GM18498 (cell line): ENCODE results near the gene OR7G3.
A peak's percentile ranks its signal among the peaks of the same experiment; 100 is the strongest.

Experiments used
- ATAC-seq: cut with Tn5 transposase; IDR thresholded peaks from one replicate; pipeline ENCODE4 v1.9.1; 2021; ENCODE audit warnings: mild to moderate bottlenecking, moderate library complexity; ENCODE audit not compliant: unreplicated experiment

The OR7G3 gene

DNA sequence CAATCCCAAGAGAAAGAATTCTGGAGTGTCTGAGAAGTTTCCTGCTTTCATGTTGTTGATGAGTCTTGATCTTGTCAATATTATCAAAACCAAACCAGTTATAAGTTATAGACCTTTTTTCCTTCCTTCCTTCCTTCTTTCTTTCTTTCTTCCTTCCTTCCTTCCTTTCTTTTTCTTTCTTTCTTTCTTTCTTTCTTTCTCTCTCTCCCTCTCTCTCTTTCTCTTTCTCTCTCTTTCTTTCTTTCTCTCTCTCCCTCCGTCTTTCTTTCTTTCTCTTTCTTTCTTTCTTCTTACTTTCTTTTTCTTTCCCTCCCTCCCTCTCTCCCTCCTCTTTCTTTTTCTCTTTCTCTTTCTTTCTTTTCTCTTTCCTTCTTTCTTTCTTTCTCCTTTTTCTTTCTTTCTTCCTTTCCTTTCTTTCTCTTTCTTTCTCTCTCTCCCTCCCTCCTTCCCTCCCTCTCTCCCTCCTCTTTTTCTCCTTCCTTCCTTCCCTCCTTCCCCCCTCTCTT, at the start of gene OR7G3:
Gene OR7G3, minus strand, starts transcription at position 51 of the 506 bp plus-strand sequence. Its CDS starts 0 bp downstream, at position 51.
- ATAC-seq = no peak

DNA sequence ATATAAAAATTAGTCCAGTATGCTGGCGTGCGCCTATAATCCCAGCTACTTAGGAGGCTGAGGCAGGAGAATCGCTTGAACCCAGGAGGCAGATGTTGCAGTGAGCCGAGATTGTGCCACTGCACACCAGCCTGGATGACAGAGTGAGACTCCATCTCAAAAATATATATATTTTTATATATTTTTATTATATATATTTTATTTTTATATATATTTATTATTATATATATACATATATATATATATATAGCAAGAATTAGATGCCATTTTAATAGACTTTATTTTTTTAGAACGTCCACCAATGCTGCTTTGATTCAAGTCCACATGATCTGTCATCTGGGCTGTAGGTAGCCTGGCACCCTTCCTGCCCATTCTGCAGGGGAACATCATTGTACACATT, 48.6 kb upstream of the OR7G3 start:
- ATAC-seq = no peak

DNA sequence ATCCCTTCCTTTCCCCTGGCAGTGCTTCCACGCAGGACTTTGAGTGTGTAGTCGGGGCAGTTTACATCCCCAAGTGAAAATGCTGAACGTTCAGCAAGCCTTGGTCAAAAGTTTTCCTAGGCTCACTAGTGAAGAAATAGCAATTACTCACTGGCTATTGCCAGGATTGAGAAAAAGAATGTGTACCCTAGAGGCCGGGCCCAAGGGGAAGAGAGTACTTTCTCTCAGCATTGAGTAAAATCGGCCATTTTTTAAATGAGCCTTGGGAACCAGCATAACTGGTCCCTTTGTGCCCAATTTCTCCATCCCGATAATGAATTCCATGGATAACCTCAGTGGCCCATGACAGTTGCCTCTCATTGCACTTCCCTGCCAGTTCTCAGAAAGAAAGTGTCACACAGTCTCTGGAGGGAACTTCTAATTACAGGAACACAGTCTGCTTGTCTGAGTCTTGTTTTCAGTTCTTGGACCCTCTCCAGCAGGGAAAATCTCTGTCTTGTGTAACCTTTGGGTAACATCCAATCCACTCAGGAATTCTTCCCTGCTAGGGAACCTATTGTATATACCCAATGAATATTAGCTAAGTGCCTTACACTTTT, 44.7 kb upstream of the OR7G3 start:
- ATAC-seq = no peak

DNA sequence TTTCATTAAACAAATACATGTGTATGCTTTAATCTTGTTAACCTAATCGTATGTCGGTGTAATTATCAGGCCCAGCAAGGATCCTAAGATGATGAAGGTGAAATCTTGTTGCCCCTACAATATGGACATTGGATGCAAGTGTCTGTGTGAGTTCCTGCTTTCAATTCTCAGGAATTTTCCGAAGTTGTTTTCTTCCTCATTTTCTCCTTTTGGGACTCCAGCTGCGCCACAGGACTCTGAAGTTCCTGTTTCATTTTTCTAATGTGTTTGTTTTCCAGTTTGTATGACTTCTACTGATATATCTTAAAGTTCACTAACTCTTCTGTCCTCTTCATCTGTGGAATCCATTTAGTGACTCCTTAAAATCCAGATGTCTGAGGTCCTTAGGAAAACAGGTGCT, 40.1 kb upstream of the OR7G3 start:
- no peak for ATAC-seq

DNA sequence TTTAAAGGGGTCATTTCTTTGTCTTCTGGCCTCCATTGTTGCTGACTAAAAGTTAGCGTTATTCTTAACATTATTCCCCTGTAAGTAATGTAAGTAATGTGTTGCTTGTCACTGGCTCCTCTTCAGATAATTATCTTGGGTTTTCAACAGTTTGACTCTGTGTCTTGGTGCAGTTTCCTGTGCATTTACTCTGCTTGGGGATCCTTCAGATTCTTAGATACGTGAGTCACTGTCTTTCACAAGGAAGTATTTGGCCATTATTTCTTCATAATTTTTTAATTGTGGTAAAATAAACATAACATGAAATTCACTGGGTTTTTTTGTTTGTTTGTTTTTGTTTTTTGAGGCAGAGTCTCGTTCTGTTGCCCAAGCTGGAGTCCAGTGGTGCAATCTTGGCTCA, 38.5 kb upstream of the OR7G3 start:
- ATAC-seq = no peak

DNA sequence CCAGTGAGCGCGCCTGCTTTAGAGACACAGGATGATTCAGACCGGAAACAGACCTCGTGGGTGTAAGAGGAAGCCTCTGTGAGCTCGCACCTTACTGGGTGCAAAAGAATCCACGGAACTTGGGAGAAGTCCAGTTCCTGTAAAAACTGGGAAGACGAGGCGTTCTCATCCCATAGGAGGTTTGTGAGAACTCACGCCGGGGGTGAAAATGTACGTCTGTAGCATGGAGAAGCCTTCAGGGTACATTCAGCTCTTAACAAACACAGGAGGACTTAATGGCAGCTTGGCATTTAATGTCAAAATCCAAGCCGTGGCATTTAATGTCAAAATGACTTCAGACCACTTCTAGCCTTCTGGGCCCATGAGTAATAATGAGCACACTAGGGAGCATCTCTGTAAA, 34.7 kb upstream of the OR7G3 start:
- no peak for ATAC-seq

DNA sequence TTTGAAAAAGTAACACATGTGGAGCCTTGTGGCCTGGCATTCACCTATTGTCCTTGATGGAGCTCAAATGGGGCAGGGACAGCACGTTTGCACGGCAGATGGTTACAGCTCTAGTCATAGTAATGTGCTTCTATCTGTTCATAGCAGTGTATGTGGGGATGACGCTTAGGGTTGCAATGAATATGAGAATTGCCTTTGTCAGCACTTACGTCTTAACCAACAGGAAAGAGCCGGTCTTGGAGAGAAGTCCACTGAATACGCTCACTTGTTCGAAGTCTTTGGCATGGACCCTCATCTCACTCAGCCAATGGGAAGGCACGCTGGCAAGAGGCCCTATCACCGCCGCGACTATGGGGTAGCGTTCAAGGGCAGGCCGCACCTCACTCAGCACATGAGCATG, 33.1 kb upstream of the OR7G3 start:
- ATAC-seq = no peak

DNA sequence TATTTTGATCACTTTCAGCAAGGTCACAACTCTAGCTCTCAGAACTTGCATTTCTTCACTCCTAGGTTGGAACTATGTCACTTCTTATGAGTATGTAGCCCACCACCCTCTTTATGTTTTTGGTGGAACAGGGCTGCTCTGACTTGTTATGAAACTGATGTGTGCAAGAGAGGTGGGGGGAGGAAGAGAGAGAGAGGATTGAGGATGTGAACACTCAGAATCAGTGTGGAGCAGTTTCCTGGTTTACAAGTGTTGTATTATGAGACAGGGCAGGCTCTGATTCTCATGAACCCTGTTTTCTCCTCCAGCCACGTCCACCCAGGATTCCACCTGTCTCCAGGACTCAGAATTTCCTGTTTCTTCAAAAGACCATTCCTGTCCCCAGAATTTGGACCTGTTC, 29.6 kb upstream of the OR7G3 start:
- no peak for ATAC-seq

DNA sequence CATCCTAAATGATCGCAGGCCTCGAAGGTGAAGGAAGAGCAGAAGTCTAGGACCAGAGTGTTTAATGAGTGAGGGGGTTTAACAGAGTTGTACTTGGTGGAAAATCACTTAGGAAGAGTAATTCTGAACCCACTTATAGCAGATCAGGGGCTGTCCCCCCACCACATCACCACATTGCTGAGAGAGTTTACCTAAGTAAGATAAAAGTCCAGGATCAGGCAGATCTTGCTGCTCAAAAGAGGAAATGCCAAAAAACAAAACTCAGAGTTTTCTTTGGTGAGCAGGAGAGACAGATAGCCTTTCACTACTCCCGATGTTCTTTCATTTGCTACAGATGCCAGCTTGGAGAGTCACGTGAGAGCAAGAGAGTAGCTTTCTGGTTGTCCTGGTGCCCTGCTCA, 28.8 kb upstream of the OR7G3 start:
- no peak for ATAC-seq

DNA sequence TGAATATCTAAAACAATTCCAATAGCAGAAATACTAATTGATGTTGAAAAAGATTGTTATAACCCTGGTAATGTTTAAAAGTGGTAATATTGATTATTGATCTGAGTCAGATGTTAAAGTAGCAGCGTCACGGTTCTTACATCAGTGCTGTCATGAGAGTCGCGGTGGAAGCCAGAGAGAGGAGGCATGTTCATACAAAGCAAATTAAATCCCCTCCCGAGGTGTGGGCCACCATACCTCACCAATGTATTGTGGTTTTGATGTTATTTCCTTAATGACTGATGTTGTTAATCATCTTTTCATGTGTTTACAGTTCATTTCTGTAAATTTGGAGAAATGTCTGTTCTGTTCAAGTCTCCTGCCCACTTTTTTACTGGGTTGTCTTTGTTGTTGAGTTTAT, 24.6 kb upstream of the OR7G3 start:
- no peak for ATAC-seq

DNA sequence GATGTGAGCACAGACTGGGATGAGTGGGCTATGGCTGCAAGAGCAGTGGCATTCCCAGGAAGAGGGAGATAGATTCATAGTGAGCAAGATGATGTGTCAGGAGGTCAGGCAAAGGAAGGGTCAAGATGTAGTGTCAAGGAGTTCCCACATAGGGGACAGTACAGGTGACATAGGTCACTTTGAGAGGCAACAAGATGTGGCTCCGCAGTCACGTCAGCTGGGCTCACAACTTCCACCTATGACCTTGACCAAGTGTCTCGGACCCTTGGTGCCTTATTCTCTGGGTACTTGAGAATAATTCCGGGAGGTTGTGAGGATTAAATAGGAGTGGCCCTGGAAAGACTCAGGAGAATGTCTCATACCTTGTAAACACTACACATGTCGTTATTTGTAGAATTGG, 23.9 kb upstream of the OR7G3 start:
- no peak for ATAC-seq

DNA sequence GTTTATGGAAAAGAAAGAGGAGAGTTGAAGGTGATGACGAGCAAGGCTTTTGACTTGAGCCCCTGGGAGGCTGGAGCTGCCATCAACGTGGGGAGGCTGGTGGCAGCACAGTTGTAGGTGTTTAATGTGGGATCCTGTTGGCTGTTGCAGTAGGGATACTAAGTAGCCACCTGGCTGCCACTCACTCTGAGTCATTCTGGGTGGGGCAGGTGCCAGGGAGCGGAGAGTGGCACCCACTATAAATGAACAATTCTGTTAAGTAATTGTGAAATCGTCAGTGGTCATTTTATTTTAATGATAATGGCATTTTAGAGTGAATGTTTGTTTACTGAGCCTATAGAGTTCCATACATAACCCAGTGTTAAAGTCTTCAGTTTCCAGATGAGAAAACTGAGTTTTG, 23.2 kb upstream of the OR7G3 start:
- ATAC-seq = no peak

DNA sequence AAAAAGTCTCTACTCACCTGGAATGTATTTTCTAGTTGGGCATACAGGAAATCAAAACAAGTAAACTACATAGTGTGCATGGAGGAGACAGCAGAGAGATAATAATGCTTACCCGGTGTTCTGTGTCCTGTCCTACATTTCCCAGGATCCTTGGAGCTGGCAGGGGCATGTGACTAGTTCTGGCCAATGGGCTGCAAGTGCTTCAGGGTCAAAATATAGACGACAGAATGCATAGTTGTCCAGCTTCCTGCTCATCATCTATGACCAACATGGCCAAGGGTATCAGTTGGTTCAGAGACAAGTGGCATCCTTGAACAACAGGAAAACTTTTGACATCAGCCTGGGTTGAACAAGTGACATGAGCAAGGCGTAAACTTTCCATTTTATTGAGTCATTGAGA, 21.9 kb upstream of the OR7G3 start:
- no peak for ATAC-seq

DNA sequence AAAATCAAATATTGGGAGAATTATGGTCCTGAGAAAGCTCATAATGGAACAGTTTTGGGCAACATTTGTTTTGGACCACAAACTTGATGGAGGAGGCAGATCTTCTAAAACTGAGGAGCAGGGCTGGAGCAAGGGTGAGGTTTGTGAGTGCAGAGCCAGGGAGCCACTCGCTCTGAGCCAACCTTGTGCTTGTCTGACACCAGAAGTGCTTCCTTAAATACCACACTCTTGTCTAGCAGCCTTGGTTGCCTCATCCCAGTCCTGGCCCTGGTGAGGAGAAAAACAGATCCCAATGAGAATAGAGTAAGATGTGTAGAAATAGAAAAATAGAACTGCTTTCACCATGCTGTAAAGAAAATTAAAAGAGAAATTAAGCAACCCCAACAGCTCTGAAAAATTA, 20.1 kb upstream of the OR7G3 start:
- no peak for ATAC-seq

DNA sequence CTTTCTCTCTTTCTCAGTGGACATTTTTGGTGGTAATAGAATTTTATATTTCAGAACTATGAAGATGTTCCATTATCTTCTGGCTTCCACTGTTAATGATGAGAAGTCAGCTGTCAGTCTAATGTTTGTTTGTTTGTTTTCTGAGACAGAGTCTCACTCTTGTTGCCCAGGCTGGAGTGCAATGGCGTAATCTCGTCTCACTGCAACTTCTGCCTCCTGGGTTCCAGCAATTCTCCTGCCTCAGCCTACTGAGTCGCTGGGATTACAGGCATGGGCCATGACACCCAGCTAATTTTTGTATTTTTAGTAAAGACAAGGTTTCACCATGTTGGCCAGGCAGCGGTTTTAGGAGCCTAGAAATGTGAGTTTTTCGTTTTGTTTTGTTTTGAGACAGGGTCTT, 18.2 kb upstream of the OR7G3 start:
- ATAC-seq = no peak

DNA sequence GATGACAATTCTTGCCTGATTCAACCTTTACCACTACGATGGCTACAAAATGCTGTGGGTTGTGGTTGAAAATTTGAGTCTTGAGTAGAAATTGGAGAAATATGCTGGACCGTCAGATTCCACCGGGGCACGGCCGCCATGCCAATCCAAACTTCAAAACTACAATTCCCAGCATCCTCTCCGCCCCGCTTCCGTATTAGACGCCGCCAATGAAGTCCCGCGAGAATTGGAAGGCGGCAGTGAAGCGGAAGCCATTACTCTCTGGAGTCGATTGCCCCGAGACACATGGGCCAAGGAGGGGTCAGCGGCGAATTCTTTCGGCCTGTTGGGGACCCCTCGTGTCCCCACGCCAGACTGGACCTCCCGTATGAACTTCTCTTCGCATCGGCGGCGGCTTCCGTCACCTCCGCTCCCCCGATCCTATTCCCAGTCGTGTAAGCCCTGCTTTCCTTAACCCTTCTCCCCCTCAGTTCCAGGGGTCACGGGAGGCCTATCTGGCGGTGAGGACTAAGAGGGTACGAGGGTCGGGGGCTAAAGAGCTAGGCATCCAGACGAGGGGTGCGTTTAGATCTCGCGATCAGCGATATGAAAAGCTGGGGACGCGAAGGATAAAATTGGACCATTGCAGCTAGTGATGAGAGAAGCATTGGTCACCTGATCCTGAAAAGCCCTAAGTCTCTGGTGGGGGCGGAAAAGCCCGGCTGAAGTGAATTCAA, 13.6 kb upstream of the OR7G3 start, which contains the start of gene ZNF317:
Gene ZNF317, plus strand, starts transcription at position 239 of the 716 bp plus-strand sequence. CDS start 15,620 bp downstream, outside the sequence.
- peak; percentile 95 for ATAC-seq

DNA sequence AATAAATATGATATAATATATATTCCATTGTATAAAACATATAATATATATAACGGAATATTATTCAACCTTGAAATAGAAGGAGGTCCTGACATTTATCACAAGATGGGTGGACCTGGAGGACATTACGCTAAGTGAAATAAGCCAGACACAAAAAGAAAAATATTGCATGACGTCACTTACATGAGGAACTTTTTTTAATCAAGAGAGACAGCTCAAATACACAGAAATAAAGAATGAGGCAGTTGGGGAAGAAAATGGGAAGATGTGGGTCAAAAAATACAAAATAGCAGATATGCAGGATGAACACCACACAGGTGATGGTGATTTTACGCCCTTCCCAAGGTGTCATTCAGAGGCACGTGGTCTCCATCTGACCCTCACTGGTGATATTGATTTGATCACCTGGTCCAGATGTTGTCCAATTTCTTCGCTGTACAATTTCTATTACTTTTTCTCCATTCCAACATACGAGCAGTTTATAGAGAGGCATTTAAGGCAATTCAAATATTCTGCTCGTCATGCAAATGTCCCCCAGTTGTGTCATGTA, 12.9 kb upstream of the OR7G3 start:
- ATAC-seq = peak; percentile 19

DNA sequence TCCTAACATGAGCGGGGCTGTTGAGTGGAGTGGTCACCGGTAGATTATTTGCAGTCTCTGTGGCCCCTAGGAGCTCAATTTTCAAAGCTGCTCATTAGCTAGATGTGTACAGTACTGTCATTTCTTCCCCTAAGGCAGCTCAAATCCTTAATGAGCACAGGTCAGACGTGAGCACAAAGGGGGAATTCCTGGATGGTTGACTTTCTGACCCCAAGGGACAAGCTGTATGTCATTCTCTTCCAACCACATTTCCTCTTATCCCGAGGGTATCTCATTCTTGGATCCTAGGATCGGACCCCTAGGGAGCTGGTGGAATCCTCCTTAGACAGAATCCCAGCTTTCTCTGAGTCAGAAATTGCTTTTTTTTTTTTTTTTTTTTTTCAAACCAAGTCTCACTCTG, 5.7 kb upstream of the OR7G3 start:
- ATAC-seq = no peak

DNA sequence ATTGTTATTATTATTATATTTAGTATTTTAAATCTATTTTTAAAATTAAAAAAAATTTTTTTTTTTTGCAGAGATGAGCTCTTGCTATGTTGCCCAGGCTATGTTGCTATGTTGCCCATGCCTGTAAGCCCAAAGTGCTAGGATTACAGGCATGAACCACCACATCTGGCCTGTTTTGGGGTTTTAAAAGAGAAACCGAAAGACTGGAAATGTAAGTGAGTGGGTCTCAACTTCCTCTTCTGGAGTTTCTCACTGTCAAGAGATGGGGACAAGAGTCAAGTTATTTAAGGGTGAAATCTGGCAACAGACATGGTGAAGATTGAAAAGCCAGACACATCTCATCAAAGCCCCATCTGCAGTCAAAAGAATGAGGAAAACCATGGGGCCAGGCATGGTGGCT, 4.2 kb upstream of the OR7G3 start:
- no peak for ATAC-seq

DNA sequence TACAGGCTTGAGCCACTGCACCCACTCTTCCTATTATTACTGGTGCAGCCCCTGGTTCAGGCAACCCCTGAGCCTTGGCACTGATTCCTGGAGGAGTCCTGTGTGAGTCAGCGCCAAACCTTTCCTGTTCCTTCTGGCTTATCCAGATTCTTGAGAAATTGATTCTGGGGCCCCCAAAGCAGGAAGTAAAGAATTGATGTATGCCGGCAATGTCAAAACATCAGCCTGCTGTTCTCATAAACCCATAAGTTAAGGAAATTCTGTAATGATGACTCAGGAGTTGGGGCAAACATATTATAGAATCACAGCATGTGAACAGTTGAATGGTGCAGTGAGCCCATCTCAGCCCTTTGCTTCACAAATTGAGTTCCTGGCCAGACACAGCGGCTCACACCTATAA, 1.4 kb upstream of the OR7G3 start:
- no peak for ATAC-seq

DNA sequence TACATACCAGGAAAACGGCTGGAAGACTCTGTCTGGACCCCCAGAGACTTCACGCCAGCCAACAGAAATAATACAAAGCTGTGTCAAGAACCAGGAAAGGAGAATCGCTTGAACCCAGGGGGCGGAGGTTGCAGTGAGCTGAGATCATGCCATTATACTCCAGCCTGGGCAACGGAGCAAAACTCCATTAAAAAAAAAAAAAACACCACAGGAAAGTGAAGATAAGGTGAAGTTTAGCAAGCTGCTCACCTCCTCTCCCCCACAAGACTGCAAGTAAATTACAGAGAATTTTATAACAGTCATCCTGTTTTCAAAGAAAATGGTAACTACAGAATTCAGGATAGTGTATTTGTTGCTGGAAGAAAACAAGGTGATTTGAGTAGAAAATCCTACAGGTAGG, 10.2 kb downstream of the OR7G3 start:
- ATAC-seq = no peak

DNA sequence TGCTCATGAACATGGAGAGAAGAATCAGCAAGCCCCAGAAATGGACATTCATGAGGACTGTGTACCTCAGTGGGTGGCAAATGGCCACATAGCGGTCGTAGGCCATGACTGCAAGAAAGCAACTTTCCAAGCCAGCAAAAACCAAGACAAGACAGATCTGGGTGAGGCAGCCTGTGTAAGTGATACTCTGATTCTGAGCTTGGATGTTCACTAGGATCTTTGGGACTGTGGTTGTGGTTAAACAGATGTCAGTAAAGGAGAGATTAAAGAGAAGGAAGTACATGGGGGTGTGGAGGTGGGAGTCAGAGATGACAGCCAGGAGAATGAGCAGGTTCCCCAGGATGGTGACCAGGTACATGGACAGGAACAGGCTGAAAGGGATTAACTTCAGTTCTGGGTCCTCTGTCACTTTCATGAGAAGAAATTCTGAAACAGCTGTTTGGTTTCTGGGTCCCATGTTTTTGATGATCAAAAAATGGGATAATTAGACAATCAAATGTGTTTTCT, 11.4 kb downstream of the OR7G3 start, which contains the start of gene OR7G1:
Gene OR7G1, minus strand, starts transcription at position 457 of the 507 bp plus-strand sequence. Its CDS starts 0 bp downstream, at position 457.
- no peak for ATAC-seq
